ENCODE results near the gene PRAMEF18.
"Not testable (repeated sequence)": the region's sequence is repeated elsewhere in the genome, so short reads cannot be mapped to it uniquely, and the experiment has no call there.

DNA sequence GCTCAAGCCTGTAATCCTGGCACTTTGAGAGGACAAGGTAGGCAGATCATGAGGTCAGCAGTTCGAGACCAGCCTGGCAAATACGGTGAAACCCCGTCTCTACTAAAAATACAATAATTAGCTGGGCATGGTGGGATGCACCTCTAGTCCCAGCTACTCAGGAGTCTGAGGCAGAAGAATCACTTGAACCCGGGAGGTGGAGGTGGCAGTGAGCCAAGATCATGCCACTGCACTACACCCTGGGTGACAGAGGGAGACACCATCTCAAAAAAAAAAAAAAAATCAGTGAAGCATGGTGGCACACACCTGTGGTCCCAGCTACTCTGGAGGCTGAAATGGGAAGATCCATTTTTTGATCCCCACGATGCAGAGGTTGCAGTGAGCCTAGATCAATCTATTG lies 4.1 kb upstream of the PRAMEF18 start:
- TF ChIP-seq, protein P1, sequence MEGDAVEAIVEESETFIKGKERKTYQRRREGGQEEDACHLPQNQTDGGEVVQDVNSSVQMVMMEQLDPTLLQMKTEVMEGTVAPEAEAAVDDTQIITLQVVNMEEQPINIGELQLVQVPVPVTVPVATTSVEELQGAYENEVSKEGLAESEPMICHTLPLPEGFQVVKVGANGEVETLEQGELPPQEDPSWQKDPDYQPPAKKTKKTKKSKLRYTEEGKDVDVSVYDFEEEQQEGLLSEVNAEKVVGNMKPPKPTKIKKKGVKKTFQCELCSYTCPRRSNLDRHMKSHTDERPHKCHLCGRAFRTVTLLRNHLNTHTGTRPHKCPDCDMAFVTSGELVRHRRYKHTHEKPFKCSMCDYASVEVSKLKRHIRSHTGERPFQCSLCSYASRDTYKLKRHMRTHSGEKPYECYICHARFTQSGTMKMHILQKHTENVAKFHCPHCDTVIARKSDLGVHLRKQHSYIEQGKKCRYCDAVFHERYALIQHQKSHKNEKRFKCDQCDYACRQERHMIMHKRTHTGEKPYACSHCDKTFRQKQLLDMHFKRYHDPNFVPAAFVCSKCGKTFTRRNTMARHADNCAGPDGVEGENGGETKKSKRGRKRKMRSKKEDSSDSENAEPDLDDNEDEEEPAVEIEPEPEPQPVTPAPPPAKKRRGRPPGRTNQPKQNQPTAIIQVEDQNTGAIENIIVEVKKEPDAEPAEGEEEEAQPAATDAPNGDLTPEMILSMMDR (IDR thresholded peaks at IDR 0.05): not testable (repeated sequence)
- TF ChIP-seq, protein P2, sequence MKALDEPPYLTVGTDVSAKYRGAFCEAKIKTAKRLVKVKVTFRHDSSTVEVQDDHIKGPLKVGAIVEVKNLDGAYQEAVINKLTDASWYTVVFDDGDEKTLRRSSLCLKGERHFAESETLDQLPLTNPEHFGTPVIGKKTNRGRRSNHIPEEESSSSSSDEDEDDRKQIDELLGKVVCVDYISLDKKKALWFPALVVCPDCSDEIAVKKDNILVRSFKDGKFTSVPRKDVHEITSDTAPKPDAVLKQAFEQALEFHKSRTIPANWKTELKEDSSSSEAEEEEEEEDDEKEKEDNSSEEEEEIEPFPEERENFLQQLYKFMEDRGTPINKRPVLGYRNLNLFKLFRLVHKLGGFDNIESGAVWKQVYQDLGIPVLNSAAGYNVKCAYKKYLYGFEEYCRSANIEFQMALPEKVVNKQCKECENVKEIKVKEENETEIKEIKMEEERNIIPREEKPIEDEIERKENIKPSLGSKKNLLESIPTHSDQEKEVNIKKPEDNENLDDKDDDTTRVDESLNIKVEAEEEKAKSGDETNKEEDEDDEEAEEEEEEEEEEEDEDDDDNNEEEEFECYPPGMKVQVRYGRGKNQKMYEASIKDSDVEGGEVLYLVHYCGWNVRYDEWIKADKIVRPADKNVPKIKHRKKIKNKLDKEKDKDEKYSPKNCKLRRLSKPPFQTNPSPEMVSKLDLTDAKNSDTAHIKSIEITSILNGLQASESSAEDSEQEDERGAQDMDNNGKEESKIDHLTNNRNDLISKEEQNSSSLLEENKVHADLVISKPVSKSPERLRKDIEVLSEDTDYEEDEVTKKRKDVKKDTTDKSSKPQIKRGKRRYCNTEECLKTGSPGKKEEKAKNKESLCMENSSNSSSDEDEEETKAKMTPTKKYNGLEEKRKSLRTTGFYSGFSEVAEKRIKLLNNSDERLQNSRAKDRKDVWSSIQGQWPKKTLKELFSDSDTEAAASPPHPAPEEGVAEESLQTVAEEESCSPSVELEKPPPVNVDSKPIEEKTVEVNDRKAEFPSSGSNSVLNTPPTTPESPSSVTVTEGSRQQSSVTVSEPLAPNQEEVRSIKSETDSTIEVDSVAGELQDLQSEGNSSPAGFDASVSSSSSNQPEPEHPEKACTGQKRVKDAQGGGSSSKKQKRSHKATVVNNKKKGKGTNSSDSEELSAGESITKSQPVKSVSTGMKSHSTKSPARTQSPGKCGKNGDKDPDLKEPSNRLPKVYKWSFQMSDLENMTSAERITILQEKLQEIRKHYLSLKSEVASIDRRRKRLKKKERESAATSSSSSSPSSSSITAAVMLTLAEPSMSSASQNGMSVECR (CRISPR knock-in tag; IDR thresholded peaks at IDR 0.05; ENCODE audit: borderline replicate concordance): not testable (repeated sequence)
- TF ChIP-seq, protein P3, sequence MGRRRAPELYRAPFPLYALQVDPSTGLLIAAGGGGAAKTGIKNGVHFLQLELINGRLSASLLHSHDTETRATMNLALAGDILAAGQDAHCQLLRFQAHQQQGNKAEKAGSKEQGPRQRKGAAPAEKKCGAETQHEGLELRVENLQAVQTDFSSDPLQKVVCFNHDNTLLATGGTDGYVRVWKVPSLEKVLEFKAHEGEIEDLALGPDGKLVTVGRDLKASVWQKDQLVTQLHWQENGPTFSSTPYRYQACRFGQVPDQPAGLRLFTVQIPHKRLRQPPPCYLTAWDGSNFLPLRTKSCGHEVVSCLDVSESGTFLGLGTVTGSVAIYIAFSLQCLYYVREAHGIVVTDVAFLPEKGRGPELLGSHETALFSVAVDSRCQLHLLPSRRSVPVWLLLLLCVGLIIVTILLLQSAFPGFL (CRISPR knock-in tag; IDR thresholded peaks at IDR 0.05; ENCODE audit: borderline replicate concordance): not testable (repeated sequence)
- TF ChIP-seq FOXP1 (CRISPR knock-in tag; IDR thresholded peaks at IDR 0.05; ENCODE audit: borderline replicate concordance); ZNF138 (CRISPR knock-in tag; conservative IDR thresholded peaks at IDR 0.05); MAX (CRISPR knock-in tag; IDR thresholded peaks at IDR 0.05); ZBTB21 (CRISPR knock-in tag; IDR thresholded peaks at IDR 0.05; ENCODE audit: borderline replicate concordance): not testable (repeated sequence)

All from WTC11 (cell line).